ENCODE measurements around the gene TBX1. TPM values are rescaled to one million over a fixed set of nuclear protein-coding genes. Genes with fewer than 3 reads are reported as not detected.

TBX1 gene
- total and polyA plus RNA-seq, 2 experiments from 2014 or later: 0.12 to 0.71 TPM

- TF ChIP-seq CTCF (IDR thresholded peaks at IDR 0.05; ENCODE audit: low read depth, low read length): no peak
- Histone ChIP-seq H3K27me3 (no peaks in the 10 kb centered on the region), H3K9me3 (ENCODE audit: low read depth) (no peaks in the 10 kb centered on the region), H3K4me3 (no peak overlapping the region), H3K27ac (no peak overlapping the region), H3K36me3 (no peaks in the 10 kb centered on the region), H3K4me1 (ENCODE audit: low read depth) (no peaks in the 10 kb centered on the region)
- DNase-seq (ENCODE audit: low read depth in 1 of 2, low spot score in 1 of 2): no peak
Measured at GRCh38 chr22:19795617-19796008, 35.0 kb downstream of the TBX1 start.

DNA sequence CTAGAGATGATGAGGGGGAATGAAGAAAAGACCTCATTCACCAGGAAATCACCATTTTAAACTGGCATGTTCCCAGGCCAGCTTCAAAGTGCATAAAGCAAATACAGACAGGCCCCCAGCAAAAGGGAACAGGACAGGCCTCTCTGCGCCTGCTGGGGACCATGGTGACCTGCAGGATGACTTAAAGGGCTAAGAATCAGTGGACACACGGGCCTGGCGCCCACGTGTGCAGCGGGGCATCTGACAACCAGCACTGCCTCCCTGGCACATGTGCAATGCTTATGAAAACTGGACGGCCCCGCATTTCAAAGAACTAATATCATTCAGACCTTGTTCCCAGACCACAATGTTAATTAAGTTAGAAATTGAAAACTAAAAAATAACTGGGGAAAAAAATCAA lies 35.6 kb downstream of the TBX1 start:
- H3K27ac ChIP-seq: no peak overlapping the region
- H3K27me3 ChIP-seq: no peaks in the 10 kb centered on the region
- DNase-seq (ENCODE audit: low read depth in 1 of 2, low spot score in 1 of 2): no peak
- no peak overlapping the region for H3K4me3 ChIP-seq
- H3K9me3 ChIP-seq (ENCODE audit: low read depth): no peaks in the 10 kb centered on the region
- H3K4me1 ChIP-seq (ENCODE audit: low read depth): no peaks in the 10 kb centered on the region
- H3K36me3 ChIP-seq: no peaks in the 10 kb centered on the region
- TF ChIP-seq CTCF (IDR thresholded peaks at IDR 0.05; ENCODE audit: low read depth, low read length): no peak

DNA sequence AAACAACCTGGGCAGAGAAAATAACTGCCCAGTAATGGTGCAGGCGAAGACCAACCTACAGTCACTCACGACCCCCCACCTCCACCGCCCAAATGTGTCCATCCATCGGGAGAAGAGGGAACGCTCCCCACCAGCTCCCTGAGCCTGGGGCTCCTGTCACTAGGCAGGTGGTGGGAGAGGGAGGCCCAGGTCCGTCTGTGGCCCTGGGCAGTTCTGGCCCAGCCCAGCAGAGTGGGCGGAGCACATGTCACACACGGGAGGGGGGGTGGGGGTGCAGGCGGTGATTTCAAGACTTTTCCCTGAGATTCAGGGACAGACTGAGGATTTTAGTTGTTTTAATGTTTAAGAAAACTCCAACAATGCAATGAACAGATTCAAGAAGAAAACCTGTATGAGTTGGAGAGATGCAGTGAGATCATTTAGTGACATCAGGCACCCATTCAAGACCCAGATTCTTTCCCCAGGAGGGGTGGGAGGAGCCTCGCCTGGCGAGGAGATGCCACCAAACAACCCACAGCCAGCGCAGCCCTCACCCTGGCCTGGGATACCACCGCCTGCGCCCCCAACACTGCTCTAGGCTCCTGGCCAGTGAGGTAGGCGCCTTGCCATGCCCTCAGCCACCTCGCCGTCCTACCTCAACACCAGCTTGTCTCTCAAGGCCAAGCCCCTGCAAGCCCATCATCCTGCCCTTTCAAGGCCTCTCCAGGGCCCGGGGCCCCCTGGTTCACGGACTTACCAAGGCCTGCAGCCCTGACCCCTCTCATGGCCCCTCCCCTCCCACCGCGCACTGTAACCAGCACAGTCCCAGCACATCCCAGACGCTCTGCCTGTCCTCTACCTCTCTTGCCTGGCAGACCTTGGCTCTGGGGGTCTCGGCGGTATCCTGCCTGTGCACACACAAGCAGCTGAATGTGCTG lies 36.8 kb downstream of the TBX1 start:
- no peaks in the 10 kb centered on the region for H3K27me3 ChIP-seq
- H3K4me3 ChIP-seq: no peak overlapping the region
- H3K27ac ChIP-seq: no peak overlapping the region
- no peaks in the 10 kb centered on the region for H3K36me3 ChIP-seq
- DNase-seq (ENCODE audit: low read depth in 1 of 2, low spot score in 1 of 2): no peak
- H3K9me3 ChIP-seq (ENCODE audit: low read depth): no peaks in the 10 kb centered on the region
- TF ChIP-seq CTCF (IDR thresholded peaks at IDR 0.05; ENCODE audit: low read depth, low read length): no peak
- no peaks in the 10 kb centered on the region for H3K4me1 ChIP-seq (ENCODE audit: low read depth)

- no peaks in the 10 kb centered on the region for H3K27me3 ChIP-seq
- DNase-seq (ENCODE audit: low read depth in 1 of 2, low spot score in 1 of 2): no peak
- no peak for TF ChIP-seq CTCF (IDR thresholded peaks at IDR 0.05; ENCODE audit: low read depth, low read length)
- no peak overlapping the region for H3K27ac ChIP-seq
- no peaks in the 10 kb centered on the region for H3K4me1 ChIP-seq (ENCODE audit: low read depth)
- H3K9me3 ChIP-seq (ENCODE audit: low read depth): no peaks in the 10 kb centered on the region
- H3K4me3 ChIP-seq: no peak overlapping the region
- no peaks in the 10 kb centered on the region for H3K36me3 ChIP-seq
Measured at GRCh38 chr22:19798003-19798665, 37.6 kb downstream of the TBX1 start.

- Histone ChIP-seq H3K4me1 (ENCODE audit: low read depth) (no peaks in the 10 kb centered on the region), H3K4me3 (no peak overlapping the region), H3K27me3 (no peaks in the 10 kb centered on the region), H3K36me3 (no peaks in the 10 kb centered on the region), H3K9me3 (ENCODE audit: low read depth) (no peaks in the 10 kb centered on the region), H3K27ac (no peak overlapping the region)
- TF ChIP-seq CTCF (IDR thresholded peaks at IDR 0.05; ENCODE audit: low read depth, low read length): no peak
- DNase-seq (ENCODE audit: low read depth in 1 of 2, low spot score in 1 of 2): no peak
Measured at GRCh38 chr22:19798891-19799293, 38.3 kb downstream of the TBX1 start.

All from cardiac muscle cell (in vitro differentiated cells and primary cell).